SH-SY5Y (cell line): ENCODE measurements around the gene DALRD3.

Source experiments
- GATA2 ChIP-seq: IDR thresholded peaks from 2 replicates; pipeline ENCODE4 v1.6.1; 2011; ENCODE audit warnings: mild to moderate bottlenecking, low read depth, low read length
- GATA3 ChIP-seq: IDR thresholded peaks from 2 replicates; pipeline ENCODE4 v1.6.1; 2011; ENCODE audit warnings: low read depth, mild to moderate bottlenecking, low read length, moderate library complexity

DALRD3 gene

GRCh38 chr3:49016414-49017228 is 1.8 kb downstream of the DALRD3 start:
- TF ChIP-seq GATA2 (no peak), GATA3 (no peak)

DNA sequence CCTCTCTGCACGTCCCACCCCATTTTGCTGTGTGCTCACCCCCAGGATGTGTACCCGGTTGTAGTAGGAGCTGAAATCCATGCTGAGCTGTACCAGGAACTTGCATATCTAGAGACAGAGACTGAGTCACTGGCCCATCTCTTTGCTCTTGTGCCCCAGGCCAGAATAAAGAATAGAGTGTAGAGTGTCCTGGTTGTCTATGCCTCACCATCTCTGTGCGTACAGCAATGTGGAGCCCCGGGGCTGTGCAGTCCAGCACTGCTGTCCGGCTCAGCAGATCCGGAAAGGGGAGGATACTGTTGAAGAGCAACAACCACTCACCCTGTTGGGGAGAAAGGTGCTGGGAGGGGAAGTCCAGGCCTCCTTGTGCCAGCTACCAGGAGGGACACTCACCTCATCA is 2.6 kb downstream of the DALRD3 start:
- TF ChIP-seq GATA3 = no peak
- no peak for TF ChIP-seq GATA2

GRCh38 chr3:49015072-49015471 is 3.3 kb downstream of the DALRD3 start:
- no peak for TF ChIP-seq GATA3
- no peak for TF ChIP-seq GATA2

GRCh38 chr3:49013738-49014660 is 4.4 kb downstream of the DALRD3 start:
- TF ChIP-seq GATA2 (no peak), GATA3 (no peak)

DNA sequence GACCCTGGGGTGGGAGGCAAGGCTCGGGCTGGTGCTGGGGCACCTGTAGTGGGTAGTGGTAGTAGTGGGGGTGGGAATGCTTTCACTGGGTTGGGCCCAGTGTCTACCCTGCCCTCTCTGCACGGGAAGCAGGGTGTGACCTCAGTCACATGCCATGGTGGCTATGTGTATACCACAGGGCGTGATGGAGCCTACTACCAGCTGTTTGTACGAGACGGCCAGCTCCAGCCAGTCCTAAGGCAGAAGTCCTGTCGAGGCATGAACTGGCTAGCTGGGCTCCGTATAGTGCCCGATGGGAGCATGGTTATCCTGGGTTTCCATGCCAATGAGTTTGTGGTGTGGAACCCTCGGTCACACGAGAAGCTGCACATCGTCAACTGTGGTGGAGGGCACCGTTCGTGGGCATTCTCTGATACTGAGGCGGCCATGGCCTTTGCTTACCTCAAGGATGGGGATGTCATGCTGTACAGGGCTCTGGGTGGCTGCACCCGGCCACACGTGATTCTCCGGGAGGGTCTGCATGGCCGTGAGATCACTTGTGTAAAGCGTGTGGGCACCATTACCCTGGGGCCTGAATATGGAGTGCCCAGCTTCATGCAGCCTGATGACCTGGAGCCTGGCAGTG is 5.2 kb downstream of the DALRD3 start:
- no peak for TF ChIP-seq GATA2
- TF ChIP-seq GATA3 = no peak

- TF ChIP-seq GATA2 = no peak
- no peak for TF ChIP-seq GATA3
Measured at GRCh38 chr3:49012441-49013017, 5.9 kb downstream of the DALRD3 start.

GRCh38 chr3:49009396-49009795 is 9.0 kb downstream of the DALRD3 start:
- TF ChIP-seq GATA3 = no peak
- TF ChIP-seq GATA2 = no peak

- TF ChIP-seq GATA2 (no peak), GATA3 (no peak)
Measured at GRCh38 chr3:49007771-49008528, 10.4 kb downstream of the DALRD3 start.

GRCh38 chr3:49007068-49007770 is 11.2 kb downstream of the DALRD3 start, which contains the start of gene WDR6:
WDR6 (plus strand) TSS chr3:49007391; CDS start chr3:49007432, 41 bp downstream.
- TF ChIP-seq GATA3 = no peak
- no peak for TF ChIP-seq GATA2

DNA sequence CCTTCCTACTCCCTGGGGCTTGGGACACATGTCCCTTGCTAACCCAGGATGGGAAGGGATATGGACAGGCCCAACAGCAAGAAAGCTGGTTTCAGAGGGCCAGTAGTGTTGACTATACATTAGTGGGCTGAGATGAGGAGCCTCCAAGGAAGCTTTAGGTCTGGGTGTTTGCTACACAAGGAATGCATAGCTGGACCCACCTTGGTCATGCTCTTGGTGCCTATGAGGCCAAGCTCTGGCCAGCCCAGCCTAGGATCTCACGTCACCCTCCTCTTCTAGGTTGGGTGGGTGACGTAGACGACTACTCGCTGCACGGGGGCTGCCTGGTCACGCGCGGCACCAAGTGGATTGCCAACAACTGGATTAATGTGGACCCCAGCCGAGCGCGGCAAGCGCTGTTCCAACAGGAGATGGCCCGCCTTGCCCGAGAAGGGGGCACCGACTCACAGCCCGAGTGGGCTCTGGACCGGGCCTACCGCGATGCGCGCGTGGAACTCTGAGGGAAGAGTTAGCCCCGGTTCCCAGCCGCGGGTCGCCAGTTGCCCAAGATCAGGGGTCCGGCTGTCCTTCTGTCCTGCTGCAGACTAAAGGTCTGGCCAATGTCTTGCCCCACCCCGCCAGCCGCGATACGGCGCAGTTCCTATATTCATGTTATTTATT is 11.8 kb downstream of the DALRD3 start:
- TF ChIP-seq GATA2 (no peak), GATA3 (no peak)

DNA sequence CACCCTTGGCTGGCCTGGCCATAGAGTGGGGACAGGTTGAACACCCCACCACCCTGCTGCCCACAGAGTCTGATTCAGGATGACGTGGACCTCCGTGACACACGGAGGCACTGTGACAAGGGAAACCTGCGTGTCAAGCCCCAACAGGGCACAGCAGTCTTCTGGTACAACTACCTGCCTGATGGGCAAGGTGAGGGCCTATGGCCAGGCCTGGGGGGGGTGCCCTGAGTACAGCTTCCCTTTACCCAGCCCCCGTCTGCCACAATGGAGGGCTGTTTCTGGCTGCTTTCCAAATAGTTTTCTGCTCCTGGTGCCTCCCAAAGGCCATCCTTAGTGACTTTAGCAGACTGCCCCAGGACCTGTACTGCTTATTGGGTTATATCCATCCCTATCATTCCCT is 12.4 kb downstream of the DALRD3 start:
- TF ChIP-seq GATA3 (no peak), GATA2 (no peak)

DNA sequence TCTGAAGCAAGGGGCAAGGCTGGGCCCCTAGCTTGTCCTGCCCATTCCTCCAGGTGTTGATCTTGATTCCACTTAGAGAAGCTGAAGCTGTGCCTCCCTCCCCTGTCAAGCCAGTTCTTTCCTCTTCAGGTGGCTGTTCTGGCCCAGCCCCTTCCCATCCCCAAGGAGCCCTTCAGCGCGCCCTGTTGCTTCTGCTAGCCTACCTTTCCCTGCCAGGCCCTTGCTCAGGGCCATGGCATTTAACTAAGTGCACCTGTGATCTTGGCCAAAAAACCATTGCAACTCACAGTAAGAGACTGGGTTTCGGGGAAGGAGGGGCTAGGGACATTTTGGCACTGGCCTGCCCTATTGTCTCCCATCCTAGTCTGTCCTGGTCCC is 13.1 kb downstream of the DALRD3 start:
- TF ChIP-seq GATA3 (no peak), GATA2 (no peak)
